ENCODE measurements around the gene FBXO17.

DNA sequence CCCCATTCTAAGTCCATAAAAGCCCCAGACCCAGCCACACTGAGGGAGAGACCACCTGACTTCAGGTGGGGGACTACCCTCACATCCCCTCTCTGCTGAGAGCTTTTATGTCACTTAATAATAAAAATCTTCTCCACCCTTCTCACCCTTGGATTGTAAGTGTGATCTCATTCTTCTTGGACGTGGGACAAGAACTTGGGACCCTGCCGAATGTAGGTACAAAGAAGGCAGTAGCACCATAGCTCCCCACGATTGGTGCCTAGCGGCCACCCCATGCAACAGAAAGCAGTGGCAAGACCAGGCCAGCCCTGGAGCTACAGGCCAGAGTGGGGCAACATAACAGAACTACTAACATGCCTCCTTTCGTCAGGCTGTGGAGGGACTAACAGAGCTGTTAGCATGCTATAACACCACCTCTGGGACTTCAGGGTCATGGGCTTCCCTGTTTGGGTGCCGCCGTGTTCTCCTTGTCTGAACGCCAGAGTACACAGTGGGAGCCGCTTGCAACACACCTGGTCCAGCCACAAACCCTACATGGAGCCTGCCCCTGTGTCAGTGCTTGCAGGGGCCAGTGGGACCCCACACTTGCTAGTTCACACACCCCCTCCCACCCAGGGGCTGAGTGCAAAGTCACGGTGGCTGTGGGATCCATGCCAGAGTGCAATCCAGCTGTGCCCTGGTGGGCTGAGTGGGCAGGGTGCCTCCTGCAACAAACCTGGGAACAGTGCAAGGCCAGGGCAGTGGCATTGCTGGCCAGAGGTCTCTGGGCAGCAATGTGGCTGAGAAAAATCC, 5.2 kb upstream of the FBXO17 start:
- peak; percentile 73 for TF ChIP-seq MAX (IDR thresholded peaks at IDR 0.05)
- TF ChIP-seq CTCF (IDR thresholded peaks at IDR 0.05; ENCODE audit: low read depth, low read length, missing input control), result no peak
- TF ChIP-seq HNF4G (IDR thresholded peaks at IDR 0.05), result no peak
- TF ChIP-seq RAD21 (IDR thresholded peaks at IDR 0.05), result no peak
- TF ChIP-seq REST (IDR thresholded peaks at IDR 0.05), result no peak
- no peak for TF ChIP-seq YY1 (IDR thresholded peaks at IDR 0.05)
- TF ChIP-seq GABPA (IDR thresholded peaks at IDR 0.05 in 1 of 2, conservative IDR thresholded peaks at IDR 0.05 in 1 of 2), result no peak
- TF ChIP-seq ZBTB33 (IDR thresholded peaks at IDR 0.05), result peak; percentile 29
- no peak for TF ChIP-seq ATF3 (IDR thresholded peaks at IDR 0.05)
- TF ChIP-seq TAF1 (conservative IDR thresholded peaks at IDR 0.05), result no peak
- peak; percentile 71 for TF ChIP-seq SP1 (IDR thresholded peaks at IDR 0.05)
